ENCODE measurements around the gene ZFHX2.

DNA sequence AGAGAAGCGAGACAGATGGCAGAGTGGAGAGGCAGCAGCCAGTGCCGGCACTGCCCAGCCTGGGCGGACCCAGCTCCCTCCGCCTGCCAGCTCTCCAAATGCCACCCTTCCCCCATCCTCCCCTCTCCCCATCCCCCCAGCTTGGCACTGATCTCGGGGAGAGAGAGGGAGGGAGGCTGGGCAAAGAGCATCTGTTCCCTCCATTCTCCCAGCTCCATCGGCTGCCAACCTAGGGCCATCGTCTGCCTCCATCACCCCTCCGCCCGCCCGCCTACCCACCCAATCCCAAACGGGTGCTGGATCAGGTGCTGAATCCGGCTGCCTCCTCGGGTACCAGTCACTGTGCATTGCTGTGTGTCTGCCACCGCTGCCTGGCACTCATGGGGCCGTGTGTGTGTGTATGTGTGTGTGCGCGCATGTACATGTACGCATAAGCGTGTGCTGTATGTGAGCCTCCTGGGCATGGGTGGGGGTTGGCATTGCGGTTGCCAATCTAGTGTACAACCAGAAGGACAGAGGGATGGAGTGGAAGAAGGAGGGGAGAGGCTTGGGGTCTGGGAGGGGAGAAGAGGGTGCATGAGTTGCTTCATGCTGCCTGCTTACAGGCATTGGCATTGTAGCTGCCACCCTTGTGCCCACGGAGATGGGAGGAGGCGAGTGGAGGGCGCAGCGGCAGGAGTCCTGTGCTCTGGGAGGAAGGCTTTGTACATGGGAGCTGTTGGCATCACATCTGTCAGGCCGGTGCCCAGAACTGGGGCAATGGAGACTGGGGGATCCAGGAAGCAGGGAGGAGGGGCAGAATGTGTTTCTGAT lies 38.4 kb downstream of the ZFHX2 start:
- TF ChIP-seq, protein P1, sequence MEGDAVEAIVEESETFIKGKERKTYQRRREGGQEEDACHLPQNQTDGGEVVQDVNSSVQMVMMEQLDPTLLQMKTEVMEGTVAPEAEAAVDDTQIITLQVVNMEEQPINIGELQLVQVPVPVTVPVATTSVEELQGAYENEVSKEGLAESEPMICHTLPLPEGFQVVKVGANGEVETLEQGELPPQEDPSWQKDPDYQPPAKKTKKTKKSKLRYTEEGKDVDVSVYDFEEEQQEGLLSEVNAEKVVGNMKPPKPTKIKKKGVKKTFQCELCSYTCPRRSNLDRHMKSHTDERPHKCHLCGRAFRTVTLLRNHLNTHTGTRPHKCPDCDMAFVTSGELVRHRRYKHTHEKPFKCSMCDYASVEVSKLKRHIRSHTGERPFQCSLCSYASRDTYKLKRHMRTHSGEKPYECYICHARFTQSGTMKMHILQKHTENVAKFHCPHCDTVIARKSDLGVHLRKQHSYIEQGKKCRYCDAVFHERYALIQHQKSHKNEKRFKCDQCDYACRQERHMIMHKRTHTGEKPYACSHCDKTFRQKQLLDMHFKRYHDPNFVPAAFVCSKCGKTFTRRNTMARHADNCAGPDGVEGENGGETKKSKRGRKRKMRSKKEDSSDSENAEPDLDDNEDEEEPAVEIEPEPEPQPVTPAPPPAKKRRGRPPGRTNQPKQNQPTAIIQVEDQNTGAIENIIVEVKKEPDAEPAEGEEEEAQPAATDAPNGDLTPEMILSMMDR (IDR thresholded peaks at IDR 0.05; ENCODE audit: low read length): no peak
- no peak for TF ChIP-seq EZH2 (IDR thresholded peaks at IDR 0.05; ENCODE audit: borderline replicate concordance, low read length)
